ENCODE results near the gene MOXD1. TPM values are rescaled to one million over a fixed set of nuclear protein-coding genes. Genes with fewer than 3 reads are reported as not detected.

MOXD1 gene
- total RNA-seq, 4 donors from 2014 or later, result 5.5 to 16.3 (median 8.3) TPM; not detected in 1

GRCh38 chr6:132348231-132348630 lies 53.0 kb downstream of the MOXD1 start:
- no peak overlapping the region for H3K27ac ChIP-seq
- WGBS, 2 donors (ENCODE audit: low coverage in 1 of 2), result 75 to 76% methylated on average over 1 of the region's 1 CpG
- intact Hi-C loops (cut with DNase I; ENCODE audit: low total_unique reads), result no loop called here
- no peaks in the 10 kb centered on the region for H3K36me3 ChIP-seq
- H3K4me1 ChIP-seq, result no peaks in the 10 kb centered on the region
- no peak for TF ChIP-seq EP300 (IDR thresholded peaks at IDR 0.05; ENCODE audit: low read depth)
- no peak for TF ChIP-seq POLR2AphosphoS5 (IDR thresholded peaks at IDR 0.05)
- no peak for TF ChIP-seq POLR2A (IDR thresholded peaks at IDR 0.05)
- no peak overlapping the region for H3K4me3 ChIP-seq
- peaks cover 0 to 7% of the 10 kb centered on the region in 2 donors for H3K9me3 ChIP-seq
- in situ Hi-C loops (cut with MboI; ENCODE audit: low pct_ligation_motif_present in 1 of 4, low pct_unique_long_range_greater_than_20kb in 1 of 4, low sequenced_read_pairs in 3 of 4), result no loop called here
- no peak for DNase-seq
- no peaks in the 10 kb centered on the region for H3K27me3 ChIP-seq

- in situ Hi-C loops (cut with MboI; ENCODE audit: low pct_ligation_motif_present in 1 of 4, low pct_unique_long_range_greater_than_20kb in 1 of 4, low sequenced_read_pairs in 3 of 4) (no loop called here), intact Hi-C loops (cut with DNase I; ENCODE audit: low total_unique reads) (no loop called here)
- H3K4me1 ChIP-seq, result no peaks in the 10 kb centered on the region
- no peak overlapping the region for H3K27ac ChIP-seq
- no peak overlapping the region for H3K4me3 ChIP-seq
- 75 to 78% methylated on average over 1 to 5 of the region's 5 CpGs for WGBS, 2 donors (ENCODE audit: low coverage in 1 of 2)
- no peaks in the 10 kb centered on the region for H3K27me3 ChIP-seq
- H3K9me3 ChIP-seq, result peaks cover 0 to 7% of the 10 kb centered on the region in 2 donors
- no peaks in the 10 kb centered on the region for H3K36me3 ChIP-seq
- TF ChIP-seq EP300 (IDR thresholded peaks at IDR 0.05; ENCODE audit: low read depth) (no peak), POLR2AphosphoS5 (IDR thresholded peaks at IDR 0.05) (no peak), CTCF (IDR thresholded peaks at IDR 0.05) (no peak), POLR2A (IDR thresholded peaks at IDR 0.05) (no peak)
- no peak for DNase-seq
Observed at GRCh38 chr6:132344811-132345210, 56.5 kb downstream of the MOXD1 start.

GRCh38 chr6:132341646-132342045 lies 59.6 kb downstream of the MOXD1 start:
- Histone ChIP-seq H3K27ac (no peak overlapping the region), H3K27me3 (no peaks in the 10 kb centered on the region), H3K4me1 (no peaks in the 10 kb centered on the region), H3K9me3 (peaks cover 0 to 7% of the 10 kb centered on the region in 2 donors), H3K36me3 (no peaks in the 10 kb centered on the region), H3K4me3 (no peak overlapping the region)
- intact Hi-C loops (cut with DNase I; ENCODE audit: low total_unique reads) (no loop called here), in situ Hi-C loops (cut with MboI; ENCODE audit: low pct_ligation_motif_present in 1 of 4, low pct_unique_long_range_greater_than_20kb in 1 of 4, low sequenced_read_pairs in 3 of 4) (no loop called here)
- no peak for DNase-seq
- TF ChIP-seq CTCF (IDR thresholded peaks at IDR 0.05), result no peak
- TF ChIP-seq POLR2A (IDR thresholded peaks at IDR 0.05), result no peak
- no peak for TF ChIP-seq POLR2AphosphoS5 (IDR thresholded peaks at IDR 0.05)
- no peak for TF ChIP-seq EP300 (IDR thresholded peaks at IDR 0.05; ENCODE audit: low read depth)
- WGBS, 2 donors (ENCODE audit: low coverage in 1 of 2), result 93% methylated on average over 2 to 3 of the region's 3 CpGs

GRCh38 chr6:132334521-132334885 lies 66.8 kb downstream of the MOXD1 start:
- 32 to 40% methylated on average over 4 of the region's 4 CpGs for WGBS, 2 donors (ENCODE audit: low coverage in 1 of 2)
- no peak for TF ChIP-seq POLR2A (IDR thresholded peaks at IDR 0.05)
- no peak for TF ChIP-seq EP300 (IDR thresholded peaks at IDR 0.05; ENCODE audit: low read depth)
- TF ChIP-seq POLR2AphosphoS5 (IDR thresholded peaks at IDR 0.05), result no peak
- no peak for TF ChIP-seq CTCF (IDR thresholded peaks at IDR 0.05)

More at GRCh38 chr6:132334521-132334885, 66.8 kb downstream of the MOXD1 start:
- no peaks in the 10 kb centered on the region for H3K36me3 ChIP-seq
- H3K4me1 ChIP-seq, result peaks cover 0 to 5% (median 1%) of the 10 kb centered on the region in 4 donors
- in situ Hi-C loops (cut with MboI; ENCODE audit: low pct_ligation_motif_present in 1 of 4, low pct_unique_long_range_greater_than_20kb in 1 of 4, low sequenced_read_pairs in 3 of 4) (no loop called here), intact Hi-C loops (cut with DNase I; ENCODE audit: low total_unique reads) (no loop called here)
- DNase-seq, result no peak
- no peak overlapping the region for H3K27ac ChIP-seq
- H3K4me3 ChIP-seq, result no peak overlapping the region
- no peaks in the 10 kb centered on the region for H3K9me3 ChIP-seq
- no peaks in the 10 kb centered on the region for H3K27me3 ChIP-seq
